GM21529 (cell line): ENCODE data around the gene RALGAPA2.
"Not testable (repeated sequence)": the region's sequence is repeated elsewhere in the genome, so short reads cannot be mapped to it uniquely, and the experiment has no call there.

Experiments used
- ATAC-seq: cut with Tn5 transposase; IDR thresholded peaks from one replicate; pipeline ENCODE4 v1.9.1; 2021; ENCODE audit not compliant: unreplicated experiment

The RALGAPA2 gene

DNA sequence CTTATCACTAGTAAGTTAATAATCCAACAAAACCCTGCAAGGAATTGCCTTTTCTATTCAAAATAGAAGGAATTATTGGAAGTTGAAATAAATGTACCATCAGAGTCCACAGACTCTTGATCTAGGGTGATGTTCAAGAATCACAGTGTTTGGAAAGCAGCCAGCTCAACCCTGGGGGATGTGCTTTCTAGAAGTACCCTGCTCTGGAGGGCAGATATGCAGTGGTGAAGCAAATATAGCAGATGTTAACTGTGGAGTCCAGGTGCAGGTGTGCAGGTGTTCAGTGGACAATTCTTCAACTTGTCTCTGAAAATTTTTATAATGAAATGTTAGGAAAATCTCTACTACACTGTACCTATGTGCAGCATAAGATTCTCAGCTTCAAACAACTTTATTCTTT, 353.6 kb downstream of the RALGAPA2 start:
- no peak for ATAC-seq

DNA sequence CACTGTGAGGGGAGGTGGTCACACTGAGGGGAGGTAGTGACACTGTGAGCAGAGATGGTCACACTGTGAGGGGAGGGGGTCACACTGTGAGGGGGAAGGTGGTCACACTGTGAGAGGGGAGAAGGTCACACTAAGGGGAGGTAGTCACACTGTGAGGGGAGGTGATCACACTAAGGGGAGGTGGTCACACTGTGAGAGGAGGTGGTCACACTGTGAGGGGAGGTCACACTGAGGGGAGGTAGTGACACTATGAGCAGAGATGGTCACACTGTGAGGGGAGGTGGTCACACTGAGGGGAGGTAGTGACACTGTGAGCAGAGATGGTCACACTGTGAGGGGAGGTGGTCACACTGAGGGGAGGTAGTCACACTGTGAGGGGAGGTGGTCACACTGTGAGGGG, 356.9 kb downstream of the RALGAPA2 start:
- ATAC-seq, result not testable (repeated sequence)

DNA sequence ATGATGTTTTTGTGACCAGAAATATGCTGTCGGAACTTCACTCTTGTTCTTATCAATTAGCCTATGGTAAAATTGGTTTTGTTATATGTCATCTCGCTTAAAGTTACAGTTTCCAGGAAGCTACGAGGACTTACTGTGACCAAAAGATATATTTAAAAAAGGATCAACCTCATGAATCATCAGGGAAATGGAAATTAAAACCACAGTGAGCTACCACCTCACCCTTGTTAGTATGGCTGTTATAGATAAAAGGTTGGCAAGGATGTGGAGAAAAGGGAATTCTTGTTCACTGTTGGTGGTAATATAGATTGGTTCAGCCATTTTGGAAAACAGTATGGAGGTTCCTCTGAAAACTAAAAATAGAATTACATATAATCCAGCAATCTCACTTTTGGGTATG, 358.9 kb downstream of the RALGAPA2 start:
- ATAC-seq, result no peak

DNA sequence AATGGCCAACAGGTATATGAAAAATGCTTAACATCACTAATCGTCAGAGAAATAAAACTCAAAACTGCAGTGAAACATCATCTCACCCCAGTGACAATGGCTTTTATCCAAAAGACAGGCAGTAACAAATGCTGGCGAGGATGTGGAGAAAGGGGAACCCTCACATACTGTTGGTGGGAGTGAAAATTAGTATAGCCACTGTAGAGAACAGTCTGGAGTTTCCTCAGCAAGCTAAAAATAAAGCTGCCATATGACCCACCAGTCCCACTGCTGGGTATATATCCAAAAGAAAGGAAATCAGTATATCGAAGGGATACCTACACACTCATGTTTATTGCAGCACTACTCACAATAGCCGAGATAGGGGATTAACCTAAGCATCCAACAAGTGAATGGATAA, 368.0 kb downstream of the RALGAPA2 start:
- ATAC-seq, result no peak

DNA sequence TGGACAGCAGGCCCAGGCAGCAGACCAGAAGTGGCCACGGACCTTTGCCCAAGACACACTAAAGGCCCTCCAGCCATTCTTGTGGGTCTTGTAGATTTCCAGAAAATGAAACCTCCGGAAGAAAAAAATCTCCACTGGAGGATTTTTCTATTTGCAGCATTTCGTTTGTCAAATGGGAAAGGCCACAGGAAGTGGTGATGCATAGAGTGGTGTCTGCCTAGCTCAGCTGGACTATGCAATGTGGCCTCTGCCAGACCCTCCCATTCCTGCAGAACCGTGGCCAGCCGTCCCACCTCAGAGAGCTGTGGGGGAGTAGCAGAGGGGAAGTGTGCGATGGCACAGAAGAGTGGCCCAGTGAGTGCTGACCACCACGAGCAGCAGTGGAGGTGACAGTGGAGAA, 368.5 kb downstream of the RALGAPA2 start:
- ATAC-seq, result no peak
